NB4 (cell line): ENCODE measurements around the gene REPS2.

Experiments used
- DNase-seq: peaks from one replicate; pipeline ENCODE4 v3.0.0; 2010; ENCODE audit warnings: low read depth
- H3K4me3 ChIP-seq: one replicate; pipeline ENCODE4 v1.5.1; 2011; ENCODE audit warnings: mild to moderate bottlenecking, low read depth, low read length, moderate library complexity
- MYC ChIP-seq: IDR thresholded peaks from 2 replicates; pipeline ENCODE4 v1.6.1; 2011; ENCODE audit warnings: low read depth, low read length
- POLR2A ChIP-seq: IDR thresholded peaks from 2 replicates; pipeline ENCODE4 v1.6.1; 2011; ENCODE audit warnings: mild to moderate bottlenecking; ENCODE audit not compliant: insufficient read length; ENCODE audit errors: extremely low read depth
- TF ChIP-seq, protein P1 (sequence below): IDR thresholded peaks from one replicate; pipeline ENCODE4 v1.5.1; 2012; ENCODE audit warnings: low read depth, low read length
- TF ChIP-seq, protein P2 (sequence below): IDR thresholded peaks from 2 replicates; pipeline ENCODE4 v1.6.1; 2011; ENCODE audit warnings: low read depth, low read length

Gene REPS2

DNA sequence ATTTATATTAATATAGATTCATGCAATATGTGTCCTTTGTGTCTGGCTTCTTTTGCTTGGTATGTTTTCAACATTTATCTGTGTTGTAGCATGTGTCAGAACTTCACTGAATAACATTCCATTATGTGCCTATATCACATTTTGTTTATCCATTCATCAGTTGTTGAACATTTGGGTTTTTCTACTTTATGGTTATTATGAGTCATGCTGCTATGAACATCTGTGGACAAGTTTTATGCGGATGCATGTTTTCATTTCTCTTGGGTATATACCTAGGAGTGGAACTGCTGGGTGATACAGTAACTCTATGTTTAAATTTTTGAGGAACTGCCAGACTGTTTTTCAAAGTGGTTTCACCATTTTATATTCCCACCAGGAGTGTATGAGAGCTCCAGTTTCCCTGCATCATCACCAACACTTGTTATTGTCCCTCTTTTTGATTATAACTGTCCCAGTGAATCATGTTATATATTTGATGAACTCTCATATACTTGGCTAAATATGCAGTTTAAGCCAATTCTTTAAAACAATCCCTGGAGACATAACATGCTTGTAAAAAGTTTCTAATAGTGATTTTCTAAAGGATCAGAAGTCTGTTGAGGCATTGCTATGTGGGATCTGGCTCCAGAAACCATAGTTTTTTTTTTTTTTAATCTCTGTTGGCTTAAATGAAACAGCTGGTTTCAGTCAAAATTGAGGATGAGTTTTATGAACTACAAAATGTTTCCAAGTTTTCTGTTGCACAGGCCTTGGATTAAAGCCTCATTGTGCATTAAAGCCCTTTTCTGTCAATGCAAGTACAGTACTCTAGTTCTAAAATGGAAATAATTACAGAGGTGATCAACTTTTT is 21.6 kb upstream of the REPS2 start:
- no peak overlapping the region for H3K4me3 ChIP-seq
- no peak for DNase-seq
- TF ChIP-seq, protein P1, sequence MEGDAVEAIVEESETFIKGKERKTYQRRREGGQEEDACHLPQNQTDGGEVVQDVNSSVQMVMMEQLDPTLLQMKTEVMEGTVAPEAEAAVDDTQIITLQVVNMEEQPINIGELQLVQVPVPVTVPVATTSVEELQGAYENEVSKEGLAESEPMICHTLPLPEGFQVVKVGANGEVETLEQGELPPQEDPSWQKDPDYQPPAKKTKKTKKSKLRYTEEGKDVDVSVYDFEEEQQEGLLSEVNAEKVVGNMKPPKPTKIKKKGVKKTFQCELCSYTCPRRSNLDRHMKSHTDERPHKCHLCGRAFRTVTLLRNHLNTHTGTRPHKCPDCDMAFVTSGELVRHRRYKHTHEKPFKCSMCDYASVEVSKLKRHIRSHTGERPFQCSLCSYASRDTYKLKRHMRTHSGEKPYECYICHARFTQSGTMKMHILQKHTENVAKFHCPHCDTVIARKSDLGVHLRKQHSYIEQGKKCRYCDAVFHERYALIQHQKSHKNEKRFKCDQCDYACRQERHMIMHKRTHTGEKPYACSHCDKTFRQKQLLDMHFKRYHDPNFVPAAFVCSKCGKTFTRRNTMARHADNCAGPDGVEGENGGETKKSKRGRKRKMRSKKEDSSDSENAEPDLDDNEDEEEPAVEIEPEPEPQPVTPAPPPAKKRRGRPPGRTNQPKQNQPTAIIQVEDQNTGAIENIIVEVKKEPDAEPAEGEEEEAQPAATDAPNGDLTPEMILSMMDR = no peak

DNA sequence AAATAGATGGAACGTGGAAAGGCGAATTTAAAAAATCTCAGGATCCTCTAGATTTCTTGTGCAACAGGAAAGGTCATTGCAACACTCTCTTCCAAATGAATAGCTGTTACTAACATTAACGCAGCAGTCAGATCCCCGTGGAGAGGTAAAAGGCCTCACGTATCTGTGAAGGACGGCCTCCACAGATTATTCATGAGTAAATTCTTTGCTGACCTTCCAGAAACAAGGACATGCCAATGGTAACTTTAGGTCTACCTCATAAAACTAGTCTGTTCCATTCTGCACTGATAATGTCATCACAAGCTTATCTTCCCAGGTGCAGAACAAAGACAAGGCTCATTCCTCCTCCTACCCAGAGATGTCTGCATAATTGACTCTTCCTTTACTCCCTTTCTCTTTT is 16.1 kb upstream of the REPS2 start:
- H3K4me3 ChIP-seq = no peak overlapping the region
- TF ChIP-seq, protein P1 = no peak
- TF ChIP-seq, protein P2, sequence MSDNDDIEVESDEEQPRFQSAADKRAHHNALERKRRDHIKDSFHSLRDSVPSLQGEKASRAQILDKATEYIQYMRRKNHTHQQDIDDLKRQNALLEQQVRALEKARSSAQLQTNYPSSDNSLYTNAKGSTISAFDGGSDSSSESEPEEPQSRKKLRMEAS = no peak
- no peak for TF ChIP-seq MYC
- no peak for TF ChIP-seq POLR2A
- peak; percentile 37 for DNase-seq

DNA sequence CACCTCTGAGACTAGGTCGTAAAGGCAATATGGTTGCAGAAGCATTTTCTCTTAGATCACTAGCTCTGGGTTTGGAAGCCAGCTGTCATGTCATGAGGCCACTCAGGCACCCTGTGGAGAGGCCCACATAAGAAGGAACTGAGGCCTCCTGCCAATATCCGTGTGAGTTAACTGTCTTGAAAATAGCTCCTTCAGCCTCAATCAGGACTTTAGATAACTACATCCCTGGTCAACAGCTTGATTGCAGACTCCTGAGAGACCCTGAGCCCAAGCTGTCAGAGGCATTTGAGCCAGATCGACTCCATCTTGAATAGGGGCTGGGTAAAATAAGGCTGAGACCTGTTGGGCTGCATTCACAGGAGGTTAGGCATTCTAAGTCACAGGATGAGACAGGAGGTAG is 15.1 kb upstream of the REPS2 start:
- H3K4me3 ChIP-seq = no peak overlapping the region
- DNase-seq = peak; percentile 86
- TF ChIP-seq MYC (no peak), POLR2A (no peak)
- TF ChIP-seq, protein P1 = no peak
- TF ChIP-seq, protein P2 = no peak

DNA sequence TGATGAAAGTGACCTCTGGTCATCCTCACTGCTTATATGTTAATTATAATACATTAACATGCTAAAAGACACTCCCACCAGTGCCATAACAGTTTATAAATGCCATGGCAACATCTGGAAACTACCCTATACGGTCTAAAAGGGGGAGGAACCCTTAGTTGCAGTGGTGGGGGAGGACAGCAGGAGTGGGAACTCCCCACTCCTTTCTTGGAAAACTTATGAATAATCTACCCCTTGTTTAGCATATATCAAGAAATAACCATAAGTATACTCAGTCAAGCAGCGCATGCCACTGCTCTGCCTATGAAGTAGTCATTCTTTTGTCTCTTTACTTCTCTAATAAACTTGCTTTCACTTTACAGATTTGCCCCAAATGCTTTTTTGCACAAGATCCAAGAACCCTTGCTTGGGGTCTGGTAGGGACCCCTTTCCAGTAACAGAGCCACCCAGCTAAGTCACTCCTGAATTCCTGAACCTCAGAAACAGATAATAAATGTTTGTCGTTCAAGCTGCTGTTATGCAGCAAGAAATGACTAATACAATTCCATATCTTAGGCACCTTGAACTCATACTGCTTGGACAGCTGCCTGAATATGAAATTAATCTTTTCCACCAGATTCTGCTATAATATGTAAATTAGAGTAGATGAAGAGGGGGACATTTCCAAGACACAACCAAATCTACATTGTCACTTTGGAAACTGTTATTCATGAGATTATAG is 14.4 kb upstream of the REPS2 start:
- no peak overlapping the region for H3K4me3 ChIP-seq
- no peak for DNase-seq
- no peak for TF ChIP-seq MYC
- TF ChIP-seq, protein P2 = no peak
- TF ChIP-seq, protein P1 = no peak
- TF ChIP-seq POLR2A = no peak

DNA sequence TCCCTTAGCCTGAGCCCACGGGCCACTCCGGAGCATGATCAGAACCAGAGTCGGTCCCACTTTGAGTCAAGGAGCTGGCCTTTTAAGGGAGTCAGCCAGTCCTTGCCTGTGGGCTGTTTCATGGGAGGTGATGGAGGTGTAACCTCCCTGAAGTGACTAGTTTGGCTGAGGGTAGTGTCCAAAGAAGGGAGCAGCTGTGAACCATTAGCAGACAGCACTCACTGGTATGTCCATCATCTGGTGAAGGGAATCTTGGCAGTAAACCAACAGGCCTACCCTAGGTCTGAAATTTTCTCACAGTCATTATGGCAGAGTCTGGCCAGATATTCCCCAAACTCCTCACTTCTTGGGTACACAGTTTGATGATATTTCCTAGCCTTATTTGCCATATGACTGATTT is 12.3 kb upstream of the REPS2 start:
- no peak for DNase-seq
- H3K4me3 ChIP-seq = no peak overlapping the region
- TF ChIP-seq, protein P2 = no peak
- TF ChIP-seq, protein P1 = no peak
- TF ChIP-seq MYC (no peak), POLR2A (no peak)
